Amniotic epithelial cell (primary cell): Measurements from ENCODE around the gene CALCOCO2.
"Not testable (repeated sequence)": the region's sequence is repeated elsewhere in the genome, so short reads cannot be mapped to it uniquely, and the experiment has no call there.

ENCODE experiments used
- DNase-seq: peaks from one replicate; pipeline ENCODE4 v3.0.0-alpha.2; 2010; ENCODE audit warnings: low read depth

The CALCOCO2 gene

DNA sequence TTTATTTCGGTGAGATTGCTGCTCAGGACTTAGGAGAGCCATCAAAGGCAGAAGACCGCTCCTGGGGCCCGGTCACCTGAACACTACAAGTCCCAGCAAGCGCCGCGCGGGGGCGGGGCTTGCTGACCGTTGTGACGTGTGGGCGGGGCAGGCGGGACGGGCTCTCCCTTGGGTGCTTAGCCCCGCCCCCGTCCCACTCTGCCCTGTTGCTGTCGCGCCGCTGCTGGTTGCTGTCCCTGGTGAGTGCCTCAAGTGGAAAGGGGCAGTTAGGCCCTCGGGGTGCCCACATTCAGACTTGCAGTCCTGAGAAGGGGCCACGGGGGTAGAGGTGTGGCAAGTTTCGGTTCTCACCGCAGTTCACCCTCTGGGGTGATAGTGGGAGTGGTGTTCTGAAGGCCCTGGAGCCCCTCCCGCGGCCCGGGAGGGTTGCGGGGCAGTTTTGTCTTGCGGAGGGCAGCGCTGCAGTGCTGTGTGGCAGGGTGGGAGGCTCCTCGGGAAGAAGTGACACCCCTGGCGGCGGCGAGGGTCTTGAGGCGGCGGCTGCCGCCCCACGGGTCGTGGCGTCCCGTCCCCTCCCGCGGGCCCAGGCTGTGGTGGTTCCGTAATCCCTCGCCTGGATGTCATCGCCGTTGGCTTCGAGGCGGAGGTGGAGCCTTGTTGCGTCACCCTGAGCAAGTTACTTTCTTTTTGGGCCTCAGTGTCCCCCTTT is at the start of gene CALCOCO2:
CALCOCO2 (plus strand) TSS at position 196 of the 709 bp plus-strand sequence. CDS start 10,673 bp downstream, outside the sequence.
- DNase-seq: peak; percentile 85

- DNase-seq: no peak
These were observed 43.0 kb upstream of the CALCOCO2 start for GRCh38 chr17:48787828-48788227.

DNA sequence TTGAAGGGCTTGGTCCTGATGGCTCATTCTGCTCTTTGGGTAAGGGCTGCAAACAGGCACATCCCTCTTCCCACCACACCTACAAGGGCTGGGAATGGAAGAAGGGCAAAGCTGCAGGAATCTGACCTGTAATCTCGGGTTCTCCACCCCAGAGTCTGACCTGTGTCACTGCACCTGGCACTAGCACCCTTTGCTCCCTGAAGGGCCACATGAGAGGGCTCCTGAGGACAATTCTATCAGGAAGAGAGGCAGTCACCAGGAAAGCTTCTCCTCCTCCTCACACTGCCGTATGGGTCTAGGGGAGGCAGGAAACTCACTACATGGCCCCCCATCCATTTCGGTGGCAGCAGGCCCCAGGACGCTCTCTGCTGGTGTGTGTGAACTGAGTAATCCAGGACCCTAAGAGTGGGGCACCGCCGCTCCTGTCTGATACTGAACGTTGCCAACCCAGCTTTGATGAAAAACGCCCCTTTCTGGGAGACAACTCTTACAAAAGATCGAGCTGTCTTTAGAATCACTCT is 40.2 kb upstream of the CALCOCO2 start:
- DNase-seq: no peak

DNA sequence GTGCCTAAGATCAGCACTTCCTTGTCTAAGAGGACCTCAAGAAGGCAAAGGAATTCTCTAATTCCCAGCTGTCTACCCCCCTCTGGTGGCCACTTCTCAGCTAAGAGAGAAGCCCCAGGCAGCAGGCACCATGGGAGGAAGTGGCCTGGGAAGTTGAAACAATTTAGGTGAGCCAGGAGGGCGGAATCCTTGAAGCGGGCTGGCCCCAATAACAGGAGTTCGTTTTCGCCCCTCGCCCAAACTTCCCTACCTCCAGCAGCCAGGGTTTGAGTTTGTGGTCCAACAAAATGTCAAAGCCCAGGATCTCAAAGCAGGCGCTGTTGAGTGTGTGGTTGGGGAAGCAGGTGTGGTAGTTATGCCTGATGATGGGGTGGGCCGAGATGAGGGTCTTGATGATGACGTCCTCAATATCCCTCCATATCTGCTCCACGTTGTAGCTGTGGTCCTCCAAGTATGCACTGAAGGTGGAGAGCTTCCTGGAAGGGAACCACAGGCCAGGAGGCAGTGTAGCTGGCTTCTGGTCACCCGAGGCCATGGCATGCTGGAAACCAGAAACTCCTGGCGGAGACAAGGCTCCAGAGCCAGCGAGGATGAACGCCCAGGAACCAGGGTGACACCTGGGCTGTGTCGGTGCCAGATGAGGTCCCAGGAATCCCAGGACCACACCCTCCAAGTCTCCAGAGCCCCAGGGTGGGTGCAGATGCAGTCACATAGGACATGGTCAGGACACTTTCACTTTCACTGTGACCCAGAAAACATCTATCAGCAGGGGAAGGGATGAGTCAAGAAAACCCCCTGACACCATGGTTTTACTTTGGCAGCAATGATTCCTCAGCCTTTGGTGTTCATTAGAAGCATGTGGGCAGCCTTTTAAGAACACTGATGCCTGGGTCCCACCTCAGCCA is 39.5 kb upstream of the CALCOCO2 start:
- DNase-seq: peak; percentile 80

- DNase-seq: no peak
These were observed 38.6 kb upstream of the CALCOCO2 start for GRCh38 chr17:48792033-48792798.

- peak; percentile 86 for DNase-seq
These were observed 35.2 kb upstream of the CALCOCO2 start for GRCh38 chr17:48795444-48796162.

DNA sequence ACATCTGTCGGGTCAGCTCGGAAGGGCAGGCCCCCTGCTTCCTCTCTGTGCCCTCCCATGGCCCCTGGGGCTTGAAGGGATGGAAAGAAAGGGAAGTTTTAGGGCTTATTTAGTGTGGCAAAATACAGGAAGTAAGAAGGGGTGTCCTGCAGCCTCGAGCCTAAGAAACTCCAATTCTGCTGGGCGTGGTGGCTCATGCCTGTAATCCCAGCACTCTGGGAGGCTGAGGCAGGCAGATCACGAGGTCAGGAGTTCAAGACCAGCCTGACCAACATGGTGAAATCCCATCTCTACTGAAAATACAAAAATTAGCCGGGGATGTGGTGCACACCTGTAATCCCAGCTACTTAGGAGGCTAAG is 34.7 kb upstream of the CALCOCO2 start:
- DNase-seq: not testable (repeated sequence)

- peak; percentile 59 for DNase-seq
These were observed 31.6 kb upstream of the CALCOCO2 start for GRCh38 chr17:48799069-48799723.

DNA sequence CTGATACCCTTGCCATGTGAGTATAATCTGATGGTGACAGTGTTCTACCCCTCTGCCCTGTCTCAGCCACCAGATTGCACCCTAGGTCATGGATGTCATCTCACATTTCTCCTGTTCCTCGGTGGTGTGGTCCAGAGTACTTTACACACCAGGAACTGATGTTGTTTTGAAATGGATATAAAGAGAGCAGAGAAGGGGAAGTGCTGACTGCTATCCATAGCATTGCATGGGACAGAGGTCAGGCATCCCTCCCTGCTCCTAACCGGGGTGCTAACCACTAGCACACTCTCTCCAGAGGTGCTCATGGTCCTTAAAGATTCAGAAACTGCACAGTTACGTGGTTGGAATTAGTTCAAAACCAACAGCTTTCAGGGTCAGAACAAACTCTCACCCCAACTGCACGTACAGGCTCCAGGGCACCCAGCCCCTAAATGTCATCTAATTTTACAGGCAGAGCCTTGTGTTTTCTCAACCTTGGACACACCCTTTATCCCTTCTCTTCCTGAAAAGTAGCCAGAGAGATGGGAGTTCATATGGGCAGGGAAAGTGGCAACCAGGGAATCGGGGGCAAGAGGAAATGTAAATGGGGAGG is 30.1 kb upstream of the CALCOCO2 start:
- DNase-seq: no peak

- DNase-seq: peak; percentile 45
These were observed 25.9 kb upstream of the CALCOCO2 start for GRCh38 chr17:48804936-48805411.

GRCh38 chr17:48809182-48809581 is 21.7 kb upstream of the CALCOCO2 start:
- DNase-seq: no peak

DNA sequence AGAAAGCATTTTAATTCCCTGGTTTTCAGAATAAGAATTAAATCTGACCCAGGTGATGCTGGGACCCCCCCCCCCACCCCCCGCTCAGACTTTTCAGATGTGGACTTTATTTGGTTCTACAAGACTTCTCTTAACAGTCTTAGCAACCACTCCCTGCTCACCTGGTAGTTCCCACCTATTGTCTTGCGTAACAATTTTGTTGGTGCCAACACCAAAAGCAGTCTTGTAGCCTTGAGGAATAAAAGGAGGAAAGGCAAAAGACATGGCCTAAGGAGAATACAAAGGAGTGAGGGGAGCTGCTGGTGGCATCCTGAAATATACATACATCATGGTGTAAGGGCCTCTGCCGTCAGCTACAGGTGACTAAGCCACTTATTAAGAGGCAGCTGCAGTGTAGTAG is 18.8 kb upstream of the CALCOCO2 start:
- DNase-seq: no peak

- DNase-seq: peak; percentile 38
These were observed 16.3 kb upstream of the CALCOCO2 start for GRCh38 chr17:48814504-48814903.

GRCh38 chr17:48815311-48815710 is 15.5 kb upstream of the CALCOCO2 start:
- no peak for DNase-seq

- no peak for DNase-seq
These were observed 14.4 kb upstream of the CALCOCO2 start for GRCh38 chr17:48816438-48816773.

- peak; percentile 83 for DNase-seq
These were observed 13.9 kb upstream of the CALCOCO2 start, which contains the start of gene TTLL6 for GRCh38 chr17:48816774-48817590. Gene TTLL6, minus strand, starts transcription at chr17:48817229. Its CDS starts 157 bp downstream, at chr17:48817072.

DNA sequence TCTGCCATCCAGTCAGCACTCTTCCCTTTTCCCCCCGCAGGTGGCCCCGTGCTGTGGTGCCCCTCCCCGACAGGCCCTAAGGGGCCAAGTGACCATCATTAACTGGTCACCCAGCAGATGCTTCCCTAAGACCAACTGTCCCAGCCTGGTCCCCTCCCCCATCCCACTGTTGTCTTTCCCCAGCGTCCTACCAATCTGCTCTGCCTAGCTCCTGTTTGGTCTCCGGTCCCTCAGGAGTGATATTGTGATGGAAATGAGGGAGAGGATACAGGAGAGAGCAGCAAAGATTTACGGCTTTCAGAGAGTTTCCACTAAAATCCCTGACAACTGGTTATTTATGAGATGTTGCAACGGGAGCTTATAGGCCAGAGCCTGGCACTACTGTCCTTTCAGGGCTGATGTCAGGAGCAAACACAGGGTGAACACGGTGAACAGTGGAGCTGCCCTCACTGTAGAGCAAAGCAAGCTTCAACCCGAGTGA is 12.4 kb upstream of the CALCOCO2 start:
- peak; percentile 45 for DNase-seq

DNA sequence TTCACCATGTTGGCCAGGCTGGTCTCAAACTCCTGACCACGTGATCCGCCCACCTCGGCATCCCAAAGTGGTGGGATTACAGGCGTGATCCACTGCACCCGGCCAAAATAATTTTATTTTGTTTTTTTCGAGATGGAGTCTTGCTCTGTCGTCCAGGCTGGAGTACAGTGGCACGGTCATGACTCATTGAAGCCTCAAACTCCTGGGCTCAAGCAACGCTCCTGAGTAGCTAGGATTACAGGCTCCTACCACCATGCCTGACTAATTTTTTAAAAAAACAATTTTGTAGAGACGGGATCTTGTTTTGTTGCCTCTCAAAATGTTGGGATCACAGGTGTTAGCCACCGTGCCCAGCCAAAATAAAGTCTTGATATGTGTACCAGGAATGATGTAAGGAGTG is 11.4 kb upstream of the CALCOCO2 start:
- DNase-seq: no peak

- not testable (repeated sequence) for DNase-seq
These were observed 9.9 kb upstream of the CALCOCO2 start for GRCh38 chr17:48820936-48821335.
